H1 (cell line): ENCODE data around the gene CCDC120.

ENCODE experiments used
- CHD2 ChIP-seq: IDR thresholded peaks from 2 replicates; pipeline ENCODE4 v1.6.1; 2012; ENCODE audit warnings: low read length, improper control_type of control experiment
- EZH2 ChIP-seq: fragments of 200-600 bp; sonication (generic); IDR thresholded peaks from 2 replicates; pipeline ENCODE4 v1.7.1; 2012; ENCODE audit warnings: low read depth, mild to moderate bottlenecking, moderate library complexity, low read length, inconsistent platforms; ENCODE audit not compliant: severe bottlenecking
- POLR2A ChIP-seq, 2 experiments: IDR thresholded peaks; 1 replicate in 1 of 2; 2 replicates in 1 of 2; pipeline ENCODE4 v1.6.1; 2011; ENCODE audit warnings: low read depth in 2 of 2, low read length in 2 of 2, mild to moderate bottlenecking in 2 of 2; ENCODE audit errors: control extremely low read depth in 1 of 2
- RFX5 ChIP-seq: IDR thresholded peaks from 2 replicates; pipeline ENCODE4 v1.6.1; 2011; ENCODE audit warnings: low read depth, low read length, improper control_type of control experiment, borderline replicate concordance
- RXRA ChIP-seq: IDR thresholded peaks from 2 replicates; pipeline ENCODE4 v1.6.1; 2011; ENCODE audit warnings: low read depth, mild to moderate bottlenecking, low read length, moderate library complexity; ENCODE audit not compliant: insufficient read depth
- SAP30 ChIP-seq: fragments of 300-600 bp; sonication (generic); IDR thresholded peaks from 2 replicates; pipeline ENCODE4 v1.7.1; 2012; ENCODE audit warnings: low read length, moderate library complexity, mild to moderate bottlenecking, inconsistent platforms; ENCODE audit not compliant: insufficient read depth, insufficient replicate concordance
- SP1 ChIP-seq: IDR thresholded peaks from 2 replicates; pipeline ENCODE4 v1.6.1; 2011; ENCODE audit warnings: low read depth, low read length
- SUZ12 ChIP-seq: fragments of 200-600 bp; sonication (generic); IDR thresholded peaks from 2 replicates; pipeline ENCODE4 v1.6.1; 2012; ENCODE audit warnings: mild to moderate bottlenecking, inconsistent platforms, low read length, moderate library complexity, mixed read lengths
- ZNF274 ChIP-seq: IDR thresholded peaks from 2 replicates; pipeline ENCODE4 v1.7.0; 2012; ENCODE audit warnings: low read length, borderline replicate concordance; ENCODE audit errors: extremely low read depth
- TF ChIP-seq, protein P1 (sequence below), 3 experiments: IDR thresholded peaks; 1 replicate in 2 of 3; 2 replicates in 1 of 3; pipeline versions ENCODE4 v1.5.1 to v1.6.1; 2011; ENCODE audit warnings: low read length in 3 of 3, mild to moderate bottlenecking in 3 of 3, inconsistent platforms in 2 of 3, low read depth in 1 of 3, moderate library complexity in 1 of 3; ENCODE audit not compliant: insufficient read depth in 1 of 3; ENCODE audit errors: control extremely low read depth in 1 of 3
- TF ChIP-seq, protein P2 (sequence below): IDR thresholded peaks from 2 replicates; pipeline ENCODE4 v1.6.1; 2012; ENCODE audit warnings: inconsistent platforms

DNA sequence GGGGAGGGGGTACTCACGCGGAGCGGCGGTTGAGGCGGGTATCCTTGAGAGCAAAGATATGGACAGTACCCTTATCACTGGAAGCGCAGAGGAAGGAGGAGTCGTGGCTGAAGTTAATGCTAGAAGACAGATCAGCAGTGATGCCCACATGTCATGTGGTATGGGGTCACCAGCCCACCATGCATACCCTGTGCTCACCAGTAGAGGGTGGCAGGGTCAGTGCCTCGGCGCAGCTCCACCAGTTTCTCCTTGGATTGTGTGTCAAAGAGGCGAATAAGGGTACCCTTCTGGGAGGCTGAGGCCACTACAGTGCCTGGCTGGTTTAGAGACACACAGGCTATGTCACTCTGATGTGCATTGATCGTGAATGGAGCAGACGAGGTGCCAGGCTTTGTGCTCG is 16.5 kb downstream of the CCDC120 start:
- TF ChIP-seq, protein P1, sequence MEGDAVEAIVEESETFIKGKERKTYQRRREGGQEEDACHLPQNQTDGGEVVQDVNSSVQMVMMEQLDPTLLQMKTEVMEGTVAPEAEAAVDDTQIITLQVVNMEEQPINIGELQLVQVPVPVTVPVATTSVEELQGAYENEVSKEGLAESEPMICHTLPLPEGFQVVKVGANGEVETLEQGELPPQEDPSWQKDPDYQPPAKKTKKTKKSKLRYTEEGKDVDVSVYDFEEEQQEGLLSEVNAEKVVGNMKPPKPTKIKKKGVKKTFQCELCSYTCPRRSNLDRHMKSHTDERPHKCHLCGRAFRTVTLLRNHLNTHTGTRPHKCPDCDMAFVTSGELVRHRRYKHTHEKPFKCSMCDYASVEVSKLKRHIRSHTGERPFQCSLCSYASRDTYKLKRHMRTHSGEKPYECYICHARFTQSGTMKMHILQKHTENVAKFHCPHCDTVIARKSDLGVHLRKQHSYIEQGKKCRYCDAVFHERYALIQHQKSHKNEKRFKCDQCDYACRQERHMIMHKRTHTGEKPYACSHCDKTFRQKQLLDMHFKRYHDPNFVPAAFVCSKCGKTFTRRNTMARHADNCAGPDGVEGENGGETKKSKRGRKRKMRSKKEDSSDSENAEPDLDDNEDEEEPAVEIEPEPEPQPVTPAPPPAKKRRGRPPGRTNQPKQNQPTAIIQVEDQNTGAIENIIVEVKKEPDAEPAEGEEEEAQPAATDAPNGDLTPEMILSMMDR (IDR thresholded peaks at IDR 0.05; ENCODE audit: control extremely low read depth in 1 of 3, insufficient read depth in 1 of 3, low read depth in 1 of 3, low read length in 3 of 3), result peak in 2 of 3 experiments; percentile 37 to 43; a peak in 3 of 4 replicates
- TF ChIP-seq ZNF274 (no peak), EZH2 (no peak), CHD2 (no peak), POLR2A (IDR thresholded peaks at IDR 0.05; ENCODE audit: control extremely low read depth in 1 of 2, low read depth in 2 of 2, low read length in 2 of 2) (no peak), RFX5 (no peak), SP1 (no peak), SAP30 (no peak), SUZ12 (no peak), RXRA (no peak)
- TF ChIP-seq, protein P2, sequence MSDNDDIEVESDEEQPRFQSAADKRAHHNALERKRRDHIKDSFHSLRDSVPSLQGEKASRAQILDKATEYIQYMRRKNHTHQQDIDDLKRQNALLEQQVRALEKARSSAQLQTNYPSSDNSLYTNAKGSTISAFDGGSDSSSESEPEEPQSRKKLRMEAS, result no peak
